ENCODE results near the gene RAB6B. TPM values are rescaled to one million over a fixed set of nuclear protein-coding genes. Genes with fewer than 3 reads are reported as not detected.

RAB6B gene
- total RNA-seq, 1 donor from 2014 or later = 0.07 TPM

DNA sequence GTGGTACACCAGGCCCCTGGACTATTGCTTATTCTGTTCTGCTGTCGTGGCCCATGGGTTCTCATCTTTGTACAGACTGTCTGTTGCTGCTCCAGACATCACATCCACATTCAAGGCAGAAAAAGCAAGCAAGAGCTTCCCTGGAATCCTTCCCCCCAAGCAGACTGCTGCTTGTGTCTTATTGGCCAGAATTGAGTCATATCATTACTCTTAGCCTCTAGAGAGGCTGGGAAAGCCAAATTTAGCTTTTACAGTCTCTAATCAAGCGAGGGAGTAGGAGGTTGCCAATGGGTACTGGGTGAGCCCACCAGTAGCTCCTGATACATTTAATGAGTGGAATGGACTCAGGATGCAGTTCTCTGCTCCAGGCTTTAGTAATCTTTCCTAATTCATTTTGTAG is 39.4 kb downstream of the RAB6B start:
- Mint-ChIP-seq H3K9me3 (no peaks in the 10 kb centered on the region), H3K4me3 (no peak overlapping the region), H3K27me3 (no peaks in the 10 kb centered on the region), H3K27ac (no peak overlapping the region), H3K4me1 (peaks cover 5% of the 10 kb centered on the region), H3K36me3 (ENCODE audit: low read depth) (no peaks in the 10 kb centered on the region)
- intact Hi-C loops (cut with micrococcal nuclease) = no loop called here
- DNase-seq = no peak

DNA sequence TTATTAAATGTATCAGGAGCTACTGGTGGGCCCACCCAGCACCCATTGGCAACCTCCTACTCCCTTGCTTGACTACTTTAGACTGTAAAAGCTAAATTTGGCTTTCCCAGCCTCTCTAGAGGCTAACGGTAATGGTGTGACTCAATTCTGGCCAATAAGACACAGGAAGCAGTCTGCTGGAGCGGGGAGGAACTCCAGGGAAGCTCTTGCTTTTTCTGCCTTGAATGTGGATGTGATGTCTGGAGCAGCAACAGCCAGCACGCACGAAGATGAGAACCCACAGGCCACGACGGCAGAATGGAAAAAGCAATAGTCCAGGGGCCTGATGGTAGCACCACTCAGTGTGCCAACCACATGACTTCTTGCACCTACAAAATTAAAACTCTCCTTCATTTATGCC is 39.9 kb downstream of the RAB6B start:
- Mint-ChIP-seq H3K27ac (no peak overlapping the region), H3K27me3 (no peaks in the 10 kb centered on the region), H3K4me3 (no peak overlapping the region), H3K4me1 (peaks cover 5% of the 10 kb centered on the region), H3K9me3 (no peaks in the 10 kb centered on the region), H3K36me3 (ENCODE audit: low read depth) (no peaks in the 10 kb centered on the region)
- DNase-seq = no peak
- intact Hi-C loops (cut with micrococcal nuclease) = no loop called here

DNA sequence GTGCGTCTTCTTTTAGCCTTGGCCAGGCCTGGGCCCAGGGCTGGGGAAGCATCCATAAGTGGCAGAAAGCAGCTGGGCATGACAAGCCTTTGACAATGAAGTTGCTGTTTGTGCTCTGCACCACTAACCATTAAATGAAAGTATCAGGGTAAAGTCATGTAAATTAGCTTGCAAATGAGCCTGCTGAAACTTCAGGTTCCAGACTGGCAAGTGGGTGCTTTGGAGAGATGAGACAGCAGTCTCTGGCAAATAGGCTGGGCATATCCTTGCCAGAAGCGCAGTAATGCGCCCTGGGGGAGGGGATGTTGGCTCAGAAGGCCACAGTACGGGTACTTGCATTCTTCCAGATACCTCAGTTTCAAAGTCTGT is 40.7 kb downstream of the RAB6B start:
- Mint-ChIP-seq H3K4me1 (peaks cover 5% of the 10 kb centered on the region), H3K36me3 (ENCODE audit: low read depth) (no peaks in the 10 kb centered on the region), H3K9me3 (no peaks in the 10 kb centered on the region), H3K27me3 (peaks cover 6% of the 10 kb centered on the region), H3K27ac (no peak overlapping the region), H3K4me3 (no peak overlapping the region)
- no peak for DNase-seq
- intact Hi-C loops (cut with micrococcal nuclease) = no loop called here

- Mint-ChIP-seq H3K27ac (no peak overlapping the region), H3K36me3 (ENCODE audit: low read depth) (no peaks in the 10 kb centered on the region), H3K9me3 (no peaks in the 10 kb centered on the region), H3K4me3 (no peak overlapping the region), H3K27me3 (peaks cover 6% of the 10 kb centered on the region), H3K4me1 (peaks cover 5% of the 10 kb centered on the region)
- DNase-seq = no peak
- intact Hi-C loops (cut with micrococcal nuclease) = no loop called here
Measured at GRCh38 chr3:133854264-133855001, 41.2 kb downstream of the RAB6B start.

GRCh38 chr3:133853925-133854227 is 41.8 kb downstream of the RAB6B start:
- intact Hi-C loops (cut with micrococcal nuclease) = no loop called here
- Mint-ChIP-seq H3K9me3 (no peaks in the 10 kb centered on the region), H3K27me3 (peaks cover 10% of the 10 kb centered on the region), H3K4me1 (peaks cover 5% of the 10 kb centered on the region), H3K27ac (no peak overlapping the region), H3K4me3 (no peak overlapping the region), H3K36me3 (ENCODE audit: low read depth) (no peaks in the 10 kb centered on the region)
- no peak for DNase-seq

- Mint-ChIP-seq H3K27me3 (peaks cover 10% of the 10 kb centered on the region), H3K27ac (no peak overlapping the region)
Measured at GRCh38 chr3:133853063-133853924, 42.4 kb downstream of the RAB6B start.

DNA sequence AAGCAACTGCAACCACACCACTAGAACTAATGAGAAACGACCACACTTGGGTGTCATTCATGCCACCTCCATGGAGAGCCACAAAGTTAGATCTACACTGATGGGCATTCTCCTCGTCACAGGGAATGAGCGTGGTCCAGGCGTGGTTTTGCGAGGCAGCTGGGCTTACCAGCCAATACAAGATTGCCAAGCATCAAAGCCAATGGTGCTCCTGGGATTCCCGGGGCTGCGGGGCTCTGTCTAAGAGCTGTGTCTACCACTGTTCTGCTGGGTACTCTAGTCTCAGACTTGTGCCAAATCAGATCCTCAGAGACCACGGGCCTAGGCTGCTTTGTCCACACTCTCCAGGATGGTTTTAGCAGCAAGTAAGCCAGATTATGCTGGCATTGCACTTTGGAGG is 43.8 kb downstream of the RAB6B start:
- no peaks in the 10 kb centered on the region for H3K36me3 Mint-ChIP-seq (ENCODE audit: low read depth)
- no peak for DNase-seq
- no peak overlapping the region for H3K4me3 Mint-ChIP-seq
- H3K27ac Mint-ChIP-seq = no peak overlapping the region
- intact Hi-C loops (cut with micrococcal nuclease) = no loop called here
- peaks cover 22% of the 10 kb centered on the region for H3K27me3 Mint-ChIP-seq
- H3K9me3 Mint-ChIP-seq = no peaks in the 10 kb centered on the region
- no peaks in the 10 kb centered on the region for H3K4me1 Mint-ChIP-seq

More at GRCh38 chr3:133853063-133853924, 42.4 kb downstream of the RAB6B start:
- no peak for DNase-seq
- Mint-ChIP-seq H3K4me3 (no peak overlapping the region), H3K9me3 (no peaks in the 10 kb centered on the region), H3K36me3 (ENCODE audit: low read depth) (no peaks in the 10 kb centered on the region), H3K4me1 (peaks cover 5% of the 10 kb centered on the region)
- intact Hi-C loops (cut with micrococcal nuclease) = no loop called here

GRCh38 chr3:133851266-133851906 is 44.3 kb downstream of the RAB6B start:
- Mint-ChIP-seq H3K27me3 (peaks cover 24% of the 10 kb centered on the region), H3K9me3 (no peaks in the 10 kb centered on the region), H3K4me3 (no peak overlapping the region), H3K4me1 (no peaks in the 10 kb centered on the region), H3K36me3 (ENCODE audit: low read depth) (no peaks in the 10 kb centered on the region), H3K27ac (no peak overlapping the region)
- no peak for DNase-seq
- intact Hi-C loops (cut with micrococcal nuclease) = no loop called here

GRCh38 chr3:133850034-133850433 is 45.6 kb downstream of the RAB6B start:
- Mint-ChIP-seq H3K27ac (no peak overlapping the region), H3K27me3 (peaks cover 27% of the 10 kb centered on the region), H3K4me1 (no peaks in the 10 kb centered on the region), H3K4me3 (no peak overlapping the region), H3K36me3 (ENCODE audit: low read depth) (no peaks in the 10 kb centered on the region), H3K9me3 (no peaks in the 10 kb centered on the region)
- no peak for DNase-seq
- intact Hi-C loops (cut with micrococcal nuclease) = no loop called here

DNA sequence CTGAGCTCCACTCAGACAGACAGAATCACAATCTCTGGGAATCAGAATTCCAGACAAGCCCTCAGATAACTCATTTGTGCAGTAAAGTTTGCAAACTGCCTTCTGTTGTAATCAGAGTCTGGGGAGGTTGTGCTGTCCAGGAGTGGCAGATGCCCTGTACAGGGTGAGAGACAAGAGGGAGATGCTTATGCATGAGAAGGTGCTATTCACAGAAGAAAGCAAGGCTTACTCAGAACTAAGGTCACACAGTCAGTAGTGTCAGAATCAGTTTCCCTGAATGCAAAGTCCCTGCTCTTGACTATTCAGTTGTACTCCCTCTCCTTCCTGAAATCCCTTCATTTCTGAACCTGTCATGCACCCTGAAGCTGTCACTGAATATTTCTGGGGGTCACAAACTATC is 46.3 kb downstream of the RAB6B start:
- no peak for DNase-seq
- Mint-ChIP-seq H3K4me1 (no peaks in the 10 kb centered on the region), H3K4me3 (no peak overlapping the region), H3K27me3 (peaks cover 27% of the 10 kb centered on the region), H3K36me3 (ENCODE audit: low read depth) (no peaks in the 10 kb centered on the region), H3K9me3 (no peaks in the 10 kb centered on the region), H3K27ac (no peak overlapping the region)
- intact Hi-C loops (cut with micrococcal nuclease) = no loop called here

- intact Hi-C loops (cut with micrococcal nuclease) = no loop called here
- no peak for DNase-seq
- Mint-ChIP-seq H3K27me3 (peaks cover 26% of the 10 kb centered on the region), H3K4me1 (no peaks in the 10 kb centered on the region), H3K27ac (no peak overlapping the region), H3K9me3 (no peaks in the 10 kb centered on the region), H3K36me3 (ENCODE audit: low read depth) (no peaks in the 10 kb centered on the region), H3K4me3 (no peak overlapping the region)
Measured at GRCh38 chr3:133845127-133845526, 50.6 kb downstream of the RAB6B start.

GRCh38 chr3:133843634-133844033 is 52.0 kb downstream of the RAB6B start:
- H3K36me3 Mint-ChIP-seq (ENCODE audit: low read depth) = no peaks in the 10 kb centered on the region
- no peaks in the 10 kb centered on the region for H3K4me1 Mint-ChIP-seq
- intact Hi-C loops (cut with micrococcal nuclease) = no loop called here
- DNase-seq = no peak
- no peaks in the 10 kb centered on the region for H3K9me3 Mint-ChIP-seq
- H3K27me3 Mint-ChIP-seq = peaks cover 21% of the 10 kb centered on the region
- H3K27ac Mint-ChIP-seq = no peak overlapping the region
- no peak overlapping the region for H3K4me3 Mint-ChIP-seq

DNA sequence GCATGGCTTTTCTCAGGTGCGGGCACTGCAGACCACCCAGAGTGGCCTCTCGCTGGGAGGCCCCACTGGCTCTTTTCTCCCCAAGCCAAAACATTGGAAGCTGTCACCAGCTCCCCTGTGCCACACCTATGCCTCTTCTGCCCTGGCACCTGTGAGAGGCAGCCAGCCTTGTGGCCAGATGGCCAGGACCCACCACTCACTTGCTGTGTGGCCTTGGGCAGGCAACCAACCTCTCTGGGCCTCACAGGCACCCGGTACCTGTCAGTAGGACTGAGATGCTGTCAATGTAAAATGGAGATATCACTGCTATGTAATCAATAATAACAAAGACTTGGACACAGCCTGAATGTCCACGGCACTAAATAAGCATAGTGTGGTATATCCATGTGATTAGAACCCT is 53.5 kb downstream of the RAB6B start:
- DNase-seq = no peak
- Mint-ChIP-seq H3K9me3 (no peaks in the 10 kb centered on the region), H3K27me3 (peaks cover 9% of the 10 kb centered on the region), H3K4me3 (no peak overlapping the region), H3K27ac (no peak overlapping the region), H3K4me1 (no peaks in the 10 kb centered on the region), H3K36me3 (ENCODE audit: low read depth) (no peaks in the 10 kb centered on the region)
- intact Hi-C loops (cut with micrococcal nuclease) = no loop called here

DNA sequence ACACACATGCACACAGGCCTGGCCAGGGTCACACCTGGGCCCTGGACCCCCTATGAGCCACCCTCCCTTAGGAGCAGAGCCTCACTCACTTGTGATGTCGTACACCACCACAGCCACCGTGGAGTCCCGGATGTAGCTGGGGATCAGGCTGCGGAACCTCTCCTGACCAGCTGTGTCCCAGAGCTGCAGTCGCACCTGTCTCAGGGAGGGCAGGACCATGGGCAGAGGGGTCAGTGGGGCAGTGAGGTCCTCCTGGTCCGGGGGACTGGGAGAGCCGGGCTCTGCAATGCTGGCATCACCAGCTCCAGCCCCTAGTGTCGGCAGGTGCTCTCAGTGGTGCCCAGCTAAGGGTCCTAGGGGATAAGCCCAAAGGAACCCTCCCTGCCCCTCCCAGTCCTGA is 54.5 kb downstream of the RAB6B start:
- Mint-ChIP-seq H3K9me3 (no peaks in the 10 kb centered on the region), H3K36me3 (ENCODE audit: low read depth) (no peaks in the 10 kb centered on the region), H3K4me1 (no peaks in the 10 kb centered on the region), H3K27me3 (peaks cover 7% of the 10 kb centered on the region), H3K27ac (no peak overlapping the region), H3K4me3 (no peak overlapping the region)
- intact Hi-C loops (cut with micrococcal nuclease) = no loop called here
- DNase-seq = no peak

Data from activated CD4-positive, alpha-beta T cell treated with anti-CD3 and anti-CD28 coated beads, Interleukin-2, amount 10 ng/mL, durations not matched to agents 24 days and 14 days (primary cell).